GM21528 (cell line): ENCODE results near the gene KIF26A.

Source experiments
- ATAC-seq: cut with Tn5 transposase; IDR thresholded peaks from one replicate; pipeline ENCODE4 v1.9.1; 2021; ENCODE audit warnings: mild to moderate bottlenecking, moderate library complexity; ENCODE audit not compliant: unreplicated experiment, low FRiP score

KIF26A gene

GRCh38 chr14:104228716-104229533 is 90.5 kb downstream of the KIF26A start:
- ATAC-seq, result no peak

GRCh38 chr14:104229534-104230055 is 91.2 kb downstream of the KIF26A start:
- ATAC-seq, result no peak

- ATAC-seq, result no peak
Measured at GRCh38 chr14:104230119-104230815, 91.9 kb downstream of the KIF26A start.
